Urinary bladder (tissue), 4 donors: ENCODE data around the gene SRGAP2B. TPM values are rescaled to one million over a fixed set of nuclear protein-coding genes. Genes with fewer than 3 reads are reported as not detected.
"Not testable (repeated sequence)": the region's sequence is repeated elsewhere in the genome, so short reads cannot be mapped to it uniquely, and the experiment has no call there.

ENCODE experiments used
- DNase-seq: peaks from one replicate; pipeline ENCODE4 v3.0.0-alpha.2; 2015; ENCODE audit errors: extremely low spot score
- H3K27ac ChIP-seq: one replicate; pipeline ENCODE4 v1.5.1; 2013; ENCODE audit warnings: low read depth, mild to moderate bottlenecking, moderate library complexity
- H3K36me3 ChIP-seq: one replicate; pipeline ENCODE4 v1.6.1; 2013; ENCODE audit warnings: mild to moderate bottlenecking, moderate library complexity; ENCODE audit not compliant: insufficient read depth
- H3K4me1 ChIP-seq: one replicate; pipeline ENCODE4 v1.6.1; 2013; ENCODE audit warnings: mild to moderate bottlenecking, moderate library complexity; ENCODE audit not compliant: insufficient read depth
- H3K4me3 ChIP-seq: one replicate; pipeline ENCODE4 v1.5.1; 2013; ENCODE audit warnings: low read depth, low read length
- WGBS: extraction: QIAGEN DNeasy Blood & Tissue Kit; methylation state at CpG from one replicate; pipeline ENCODE4 v1.1.7; 2013; 5-methylcytosine and 5-hydroxymethylcytosine counted together
- polyA plus RNA-seq: library from polyadenylated mRNA; stranded (reverse); fragments of 200-250 nt; gene quantifications from one replicate; pipeline ENCODE4 v1.2.3, GENCODE V29; 2013
- total RNA-seq: library from RNA; depleted of rRNA; stranded (reverse); fragments of >200 nt; gene quantifications from one replicate; pipeline ENCODE4 v1.2.3, GENCODE V29; 2014
- donor health status: healthy with polysubstance abuse.
- donor health status: healthy.

The SRGAP2B gene
- total and polyA plus RNA-seq, 2 donors = 17.6 to 26.9 TPM

DNA sequence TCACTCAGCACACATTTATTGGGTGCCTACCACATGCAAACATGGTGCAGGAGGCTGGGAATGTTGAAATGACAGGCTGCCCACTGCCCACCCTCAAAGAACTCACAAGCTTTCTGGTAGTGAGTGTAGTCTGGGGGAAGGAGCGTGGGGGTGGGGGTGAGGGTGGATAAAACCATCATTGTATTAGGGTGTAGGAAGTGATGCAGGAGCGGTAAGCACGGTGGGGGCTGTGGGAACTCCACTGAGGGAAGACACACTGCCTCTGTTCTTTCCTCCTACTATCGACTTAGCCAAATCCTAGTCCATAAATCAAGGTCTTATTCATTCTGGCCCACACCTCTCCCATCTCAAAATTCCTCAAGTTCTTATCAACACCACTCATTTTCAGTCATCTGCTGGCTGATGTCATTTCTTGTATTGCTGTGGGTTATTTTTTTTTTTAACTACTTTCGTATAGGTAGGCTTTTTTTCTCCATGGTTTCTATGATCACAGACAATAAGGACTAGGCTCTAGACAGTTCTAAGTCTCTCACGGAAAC lies 21.0 kb downstream of the SRGAP2B start:
- H3K27ac ChIP-seq, H3K4me3 ChIP-seq, DNase-seq, H3K4me1 ChIP-seq, H3K36me3 ChIP-seq: not testable (repeated sequence)
- 46% methylated on average over 3 of the region's 6 CpGs for WGBS

DNA sequence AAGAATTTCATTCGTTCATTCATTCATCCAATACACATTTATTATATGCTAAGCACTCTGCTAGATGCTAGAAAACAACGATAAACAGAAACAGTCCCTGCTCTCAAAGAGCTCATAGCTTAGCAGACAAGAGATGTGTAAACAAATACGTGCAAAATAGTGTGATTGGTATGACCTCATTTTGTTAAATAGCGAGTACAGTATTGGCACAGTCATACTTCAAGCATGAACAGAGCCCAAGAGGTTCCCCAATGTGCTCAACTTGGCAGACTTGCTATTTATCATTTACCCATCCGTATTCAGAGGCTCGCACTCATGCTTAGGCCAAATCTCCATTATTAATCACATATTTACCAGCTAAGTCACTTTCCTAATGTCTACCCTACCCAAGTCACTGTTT lies 23.6 kb downstream of the SRGAP2B start:
- H3K27ac ChIP-seq, H3K36me3 ChIP-seq, H3K4me1 ChIP-seq, DNase-seq, H3K4me3 ChIP-seq: not testable (repeated sequence)
- WGBS = no CpG with 5 or more reads among the region's 6 CpGs

DNA sequence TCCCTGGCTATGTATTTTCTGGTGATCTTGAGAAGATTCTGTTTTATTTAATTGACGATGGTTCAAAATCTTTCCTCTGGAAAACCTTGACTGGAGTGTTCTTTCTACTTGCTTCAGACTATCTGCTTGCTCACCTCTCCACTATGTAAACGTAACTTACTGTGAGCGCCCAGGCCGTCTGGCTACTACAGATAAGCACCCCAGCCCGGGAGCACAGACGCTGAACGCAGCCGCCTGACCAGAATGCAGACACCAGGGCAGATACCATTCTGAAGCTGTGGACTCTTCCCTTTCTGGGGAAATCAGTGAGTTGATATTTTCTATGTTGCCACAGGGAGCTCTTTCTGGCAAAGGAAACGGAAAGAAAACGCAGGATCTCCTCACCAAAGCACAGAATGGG lies 28.6 kb downstream of the SRGAP2B start:
- not testable (repeated sequence) for H3K27ac ChIP-seq, H3K4me1 ChIP-seq, DNase-seq, H3K36me3 ChIP-seq, H3K4me3 ChIP-seq
- no CpG with 5 or more reads among the region's 10 CpGs for WGBS

DNA sequence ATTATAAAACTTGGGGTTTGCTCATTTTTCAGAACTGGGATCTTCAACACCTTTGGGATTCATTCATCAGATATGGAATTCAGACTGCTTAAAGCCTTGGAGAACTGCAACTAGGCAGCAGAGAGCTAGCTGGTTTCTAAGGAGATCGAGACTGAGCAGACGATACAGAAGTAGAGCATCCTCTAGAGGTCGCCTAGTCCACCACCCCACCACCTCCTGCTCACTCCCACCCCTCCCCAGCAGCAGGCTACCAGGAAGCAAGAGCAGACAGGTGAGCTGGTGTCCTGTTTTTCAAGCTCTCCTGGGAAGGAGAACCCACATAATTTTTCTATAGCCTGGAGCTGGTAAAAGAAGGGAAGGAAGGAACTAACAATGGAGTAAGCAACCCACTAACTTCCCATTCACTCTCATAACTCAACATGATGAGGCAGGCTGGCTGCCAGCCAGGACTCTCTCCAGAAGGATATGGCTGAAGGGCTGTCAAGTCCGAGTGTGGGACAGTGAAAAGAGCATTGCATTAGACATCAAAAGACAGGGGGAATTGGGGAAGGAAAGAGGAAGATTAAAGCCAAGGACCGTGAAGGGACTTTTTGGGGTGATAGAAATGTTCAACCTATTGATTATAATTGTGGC lies 29.8 kb downstream of the SRGAP2B start:
- not testable (repeated sequence) for H3K27ac ChIP-seq, H3K4me1 ChIP-seq, H3K36me3 ChIP-seq, DNase-seq, H3K4me3 ChIP-seq
- WGBS = 54% methylated on average over 2 of the region's 5 CpGs

DNA sequence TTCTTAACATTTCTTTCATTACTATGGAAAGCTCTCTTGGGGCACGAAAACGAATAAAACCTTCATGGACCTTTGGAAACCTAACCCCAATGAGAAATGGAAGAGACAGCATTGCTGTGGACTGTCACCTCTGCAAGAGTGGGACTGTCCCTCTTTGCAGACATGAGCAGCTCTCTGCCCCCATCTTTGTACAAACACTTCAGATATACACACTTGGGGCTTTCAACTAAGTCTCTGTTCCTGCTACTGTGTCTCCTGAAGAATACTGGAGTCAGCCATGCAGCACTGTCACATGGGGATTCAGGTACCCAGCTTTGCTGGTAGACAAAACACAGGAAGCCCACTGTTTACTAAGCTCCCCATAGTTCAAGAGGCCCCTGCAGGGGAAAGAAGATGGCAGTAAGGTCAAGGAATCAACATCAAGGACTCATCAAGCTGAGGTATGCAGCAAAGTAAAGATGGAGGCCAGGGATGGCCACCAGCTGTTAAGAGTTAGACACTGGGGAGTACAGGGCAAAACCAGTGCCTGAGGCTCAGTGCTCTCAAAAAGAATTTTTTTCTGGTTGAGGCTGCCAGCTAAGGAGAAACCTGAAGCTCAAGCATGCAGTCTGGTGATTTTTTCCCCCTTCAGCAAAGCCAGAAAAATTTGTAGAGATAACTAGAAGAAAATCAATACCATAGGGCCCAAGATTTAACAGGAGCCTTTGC lies 31.0 kb downstream of the SRGAP2B start:
- not testable (repeated sequence) for H3K4me3 ChIP-seq, H3K36me3 ChIP-seq, H3K27ac ChIP-seq, DNase-seq, H3K4me1 ChIP-seq
- no CpG with 5 or more reads among the region's 2 CpGs for WGBS

DNA sequence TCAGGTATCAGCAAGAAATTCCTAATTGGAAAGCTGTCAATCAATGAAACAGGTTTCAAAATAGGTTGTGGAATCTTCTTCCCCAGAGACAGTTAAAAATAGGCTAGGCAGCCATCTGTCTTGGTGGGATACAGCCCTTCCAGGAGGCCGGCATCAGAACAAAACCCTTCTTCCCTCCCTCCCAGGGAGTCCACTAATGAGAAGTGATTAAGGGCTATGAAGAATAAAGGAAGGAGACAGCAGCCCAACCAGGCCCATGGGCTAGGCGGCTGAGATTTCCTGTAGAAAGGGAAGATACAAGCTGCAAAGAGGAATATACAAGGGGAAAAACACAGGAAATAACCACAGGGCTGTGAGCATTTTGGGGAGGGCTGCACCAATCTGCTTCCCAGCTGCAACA lies 31.8 kb downstream of the SRGAP2B start:
- H3K27ac ChIP-seq, H3K36me3 ChIP-seq, H3K4me1 ChIP-seq, H3K4me3 ChIP-seq, DNase-seq: not testable (repeated sequence)
- WGBS = 82% methylated on average over 1 of the region's 2 CpGs

DNA sequence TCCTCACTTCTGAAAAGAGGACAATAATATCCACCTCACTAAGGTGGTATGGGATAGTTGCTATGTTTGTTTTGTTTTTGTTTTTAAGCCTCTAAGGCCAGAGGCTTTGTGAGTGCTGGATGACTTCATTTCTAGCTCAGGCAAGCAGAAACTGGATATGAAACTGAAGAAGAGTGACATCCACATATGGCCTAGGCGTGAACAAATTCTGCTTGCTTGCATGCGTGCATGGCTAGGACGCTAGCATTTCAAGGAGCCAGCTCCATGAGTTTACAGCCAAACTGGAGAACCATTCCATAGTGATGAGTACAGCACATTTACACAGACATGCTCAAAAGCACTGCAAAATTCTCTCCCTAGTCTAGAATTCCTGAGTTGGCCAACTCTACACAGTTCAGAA lies 36.9 kb downstream of the SRGAP2B start:
- not testable (repeated sequence) for H3K4me1 ChIP-seq, H3K4me3 ChIP-seq, H3K36me3 ChIP-seq, DNase-seq, H3K27ac ChIP-seq
- WGBS = 100% methylated on average over 1 of the region's 3 CpGs

DNA sequence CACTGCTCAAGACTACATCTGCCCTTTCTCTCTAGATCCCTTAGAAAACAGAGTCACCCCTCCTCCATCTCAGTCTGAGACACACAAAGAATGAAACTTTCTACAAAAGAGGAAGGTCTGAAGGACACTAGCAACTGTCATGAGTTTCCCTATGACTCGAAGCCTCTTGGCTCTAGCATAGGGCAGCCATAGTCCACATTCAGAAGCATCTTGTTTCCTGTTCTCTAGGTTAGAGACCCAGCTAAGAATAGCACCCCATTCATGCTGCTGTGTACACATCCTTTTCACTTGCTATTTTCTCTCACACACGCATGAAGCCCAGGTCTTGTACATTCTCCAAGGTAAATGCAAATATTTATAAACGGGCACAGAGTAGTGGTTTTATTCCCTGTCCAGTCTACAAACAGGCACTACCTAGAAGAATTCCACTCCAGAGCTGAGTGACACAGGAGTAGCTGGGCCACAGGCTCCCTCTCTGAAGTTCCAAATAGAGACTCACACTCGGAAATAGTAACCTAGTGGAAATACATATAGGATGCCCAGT lies 39.8 kb downstream of the SRGAP2B start:
- H3K27ac ChIP-seq, H3K36me3 ChIP-seq, H3K4me1 ChIP-seq, DNase-seq, H3K4me3 ChIP-seq: not testable (repeated sequence)
- no CpG with 5 or more reads among the region's 4 CpGs for WGBS

DNA sequence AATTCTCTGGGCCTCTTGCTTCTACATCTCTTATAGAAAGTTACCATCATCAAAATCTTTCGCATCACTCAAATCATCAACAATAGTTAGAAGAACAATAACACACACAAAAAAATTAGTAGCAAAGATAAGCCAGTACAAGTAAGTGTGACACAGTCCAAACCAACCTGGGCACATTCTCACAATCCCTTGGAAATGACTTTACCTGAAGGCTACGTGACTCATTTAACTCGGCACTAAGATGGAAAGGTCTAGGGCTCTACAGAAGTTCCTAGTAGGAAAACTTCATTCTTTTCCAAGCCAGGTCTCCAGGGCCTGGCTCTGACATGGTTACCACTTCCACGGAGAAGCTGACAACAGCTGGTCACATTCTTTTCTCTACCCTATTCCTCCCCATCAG lies 41.7 kb downstream of the SRGAP2B start:
- H3K36me3 ChIP-seq, H3K4me3 ChIP-seq, H3K4me1 ChIP-seq, H3K27ac ChIP-seq, DNase-seq: not testable (repeated sequence)
- WGBS = no CpG with 5 or more reads among the region's 4 CpGs

DNA sequence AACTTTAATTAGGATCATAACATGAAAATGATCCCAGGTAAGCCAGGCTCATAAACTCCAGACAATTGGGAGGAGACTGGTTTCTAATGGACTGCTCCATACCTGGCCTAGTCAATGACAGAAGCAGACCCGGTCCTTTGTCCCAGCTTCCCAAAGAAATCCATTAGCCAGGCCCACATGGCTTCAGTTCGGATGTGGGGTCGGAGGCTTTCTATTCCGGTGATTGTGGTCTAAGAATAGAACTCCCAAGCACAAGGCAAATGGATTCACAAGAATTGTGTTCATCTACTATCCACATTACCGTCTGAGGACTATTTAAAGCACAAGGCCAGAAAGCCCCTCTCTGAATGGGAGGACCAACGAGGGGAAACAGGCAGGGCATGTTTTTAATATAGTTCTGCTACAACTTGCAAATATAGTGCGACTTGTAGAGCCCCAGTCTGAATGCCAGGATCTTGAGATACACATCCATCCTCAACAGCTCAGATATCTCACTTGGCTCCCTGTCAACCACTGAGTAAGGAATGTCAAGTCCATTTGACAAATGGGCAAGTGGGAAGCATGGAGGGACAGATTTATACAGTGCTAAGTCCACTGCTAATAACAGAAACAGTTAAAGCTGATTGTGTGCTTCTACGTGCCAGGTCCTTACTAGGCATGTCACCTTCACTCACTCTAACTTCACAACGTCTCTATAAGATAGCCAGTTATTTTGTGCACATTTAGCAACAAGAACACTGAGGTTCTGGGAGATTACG lies 42.9 kb downstream of the SRGAP2B start:
- not testable (repeated sequence) for H3K4me3 ChIP-seq
- no CpG with 5 or more reads among the region's 10 CpGs for WGBS

DNA sequence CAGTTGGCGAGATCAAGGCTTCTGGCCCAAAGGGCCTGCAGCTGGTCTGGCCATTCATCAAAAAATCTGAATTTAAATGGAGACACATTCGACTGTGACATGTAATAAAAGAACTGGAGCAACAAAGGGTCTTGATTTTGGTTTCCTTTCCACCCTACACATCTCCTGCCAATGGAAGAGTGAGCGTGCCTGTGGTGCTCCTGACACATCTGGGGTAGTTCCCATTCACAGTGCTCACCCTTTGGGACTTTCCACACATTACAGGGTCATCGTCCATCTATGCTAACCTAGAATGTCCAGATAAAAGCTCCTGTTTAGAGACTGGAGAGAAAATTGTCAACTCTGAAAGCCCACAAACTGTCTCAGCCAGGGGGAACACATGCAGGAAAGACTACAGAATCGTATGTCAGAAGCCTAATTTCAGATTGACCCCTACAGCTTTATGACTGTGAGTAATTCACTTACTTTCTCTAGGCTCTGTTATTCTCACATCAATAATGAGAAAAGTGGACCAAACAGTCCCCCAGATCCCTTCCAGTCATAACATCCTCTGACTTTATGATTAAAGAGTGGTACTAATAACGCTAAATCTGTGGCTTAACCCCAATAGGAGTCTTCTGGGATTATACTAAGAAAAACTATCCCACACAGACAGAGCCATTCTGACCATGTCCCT lies 46.8 kb downstream of the SRGAP2B start:
- DNase-seq, H3K27ac ChIP-seq, H3K4me3 ChIP-seq, H3K36me3 ChIP-seq, H3K4me1 ChIP-seq: not testable (repeated sequence)
- WGBS = no CpG with 5 or more reads among the region's 6 CpGs

More for the DNA sequence above, 42.9 kb downstream of the SRGAP2B start:
- DNase-seq, H3K27ac ChIP-seq, H3K4me1 ChIP-seq, H3K36me3 ChIP-seq: not testable (repeated sequence)

DNA sequence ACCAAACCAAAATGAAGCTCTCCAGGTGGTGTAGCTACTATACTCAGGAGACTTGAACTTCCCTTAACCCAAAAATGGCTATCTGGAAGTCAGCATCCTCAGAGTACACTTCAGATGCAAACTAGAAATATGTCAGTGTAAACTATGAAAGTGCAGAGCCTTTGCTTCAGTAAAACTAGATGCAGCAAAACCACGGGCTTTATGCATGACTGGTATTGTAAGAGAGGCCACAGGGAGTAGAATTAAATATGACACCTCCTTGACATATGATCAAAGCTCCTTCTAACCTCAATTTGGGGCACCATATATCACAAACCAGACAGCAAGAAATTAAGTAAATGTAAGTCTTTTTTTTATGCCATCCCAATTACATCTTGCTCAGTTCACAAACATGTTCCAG lies 47.6 kb downstream of the SRGAP2B start:
- not testable (repeated sequence) for H3K36me3 ChIP-seq, H3K27ac ChIP-seq, H3K4me1 ChIP-seq, DNase-seq, H3K4me3 ChIP-seq
- no CpG with 5 or more reads among the region's 1 CpG for WGBS

DNA sequence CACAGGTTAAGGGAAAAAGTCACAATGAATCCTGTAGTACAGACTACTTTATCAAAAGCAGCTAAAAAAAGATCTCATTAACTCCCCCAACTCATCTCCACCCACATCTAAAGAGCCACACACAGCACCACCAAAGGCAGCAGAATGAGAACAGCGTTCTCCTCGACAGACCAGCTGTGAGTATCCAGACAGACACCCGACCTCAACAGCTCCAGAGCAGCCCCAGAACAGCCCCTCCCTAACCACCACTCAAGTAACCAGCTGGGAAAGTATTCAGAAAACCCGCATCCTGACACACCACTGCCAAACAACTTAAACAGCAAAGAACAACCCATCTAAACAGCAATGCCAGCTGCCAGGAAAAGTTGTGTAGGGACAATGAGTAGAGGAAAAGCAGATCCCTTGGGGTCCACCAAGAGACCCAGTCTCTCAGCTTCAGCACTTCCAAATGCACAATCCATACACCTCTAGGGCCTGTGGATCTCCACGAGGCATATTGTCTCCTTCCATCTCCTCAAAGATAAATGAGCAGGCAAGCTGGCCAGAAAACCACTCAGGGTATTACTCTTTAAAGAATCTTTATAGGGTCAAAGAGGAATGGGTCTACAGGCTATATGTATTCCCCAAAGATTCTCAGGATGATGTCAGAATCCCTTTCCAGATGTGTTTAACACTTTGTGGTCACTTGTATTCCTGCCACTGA lies 49.4 kb downstream of the SRGAP2B start:
- not testable (repeated sequence) for H3K4me3 ChIP-seq, DNase-seq, H3K27ac ChIP-seq, H3K4me1 ChIP-seq, H3K36me3 ChIP-seq
- WGBS = no CpG with 5 or more reads among the region's 5 CpGs
